Testis (tissue), 3 donors: ENCODE results near the gene TNFAIP8L1. TPM values are rescaled to one million over a fixed set of nuclear protein-coding genes. Genes with fewer than 3 reads are reported as not detected.
"Not testable (repeated sequence)": the region's sequence is repeated elsewhere in the genome, so short reads cannot be mapped to it uniquely, and the experiment has no call there.

ENCODE experiments used
- DNase-seq: peaks from one replicate; pipeline ENCODE4 v3.0.0-alpha.2; 2019
- H3K27ac ChIP-seq, 2 donors: fragments of 200-600 bp; sonication (generic); one replicate each; pipeline ENCODE4 v1.5.1; 2019
- H3K27me3 ChIP-seq: fragments of 200-600 bp; sonication (generic); one replicate; pipeline ENCODE4 v1.5.1; 2019
- H3K36me3 ChIP-seq: fragments of 200-600 bp; sonication (generic); one replicate; pipeline ENCODE4 v1.5.1; 2017; ENCODE audit warnings: low read depth; ENCODE audit errors: missing control alignments
- H3K4me1 ChIP-seq: fragments of 200-600 bp; sonication (generic); one replicate; pipeline ENCODE4 v1.5.1; 2019
- H3K4me3 ChIP-seq, 2 donors: fragments of 200-600 bp; sonication (generic); one replicate each; pipeline ENCODE4 v1.5.1; 2017 to 2019
- H3K9me3 ChIP-seq: fragments of 200-600 bp; sonication (generic); one replicate; pipeline ENCODE4 v1.5.1; 2017
- CTCF ChIP-seq, 3 experiments: fragments of 450-650 bp in 2 of 3; fragments of 200-600 bp in 1 of 3; sonication (generic) in 1 of 3; IDR thresholded peaks; one replicate each; pipeline ENCODE4 v1.5.1; 2016 to 2019; ENCODE audit warnings: antibody characterized with exemption in 3 of 3, mild to moderate bottlenecking in 2 of 3, moderate library complexity in 1 of 3
- POLR2A ChIP-seq: fragments of 450-650 bp; IDR thresholded peaks from one replicate; pipeline ENCODE4 v1.6.1; 2017; ENCODE audit warnings: antibody characterized with exemption, mild to moderate bottlenecking, moderate library complexity
- WGBS, 2 donors: methylation state at CpG; one replicate each; pipeline ENCODE4 v1.1.5; 2018; 5-methylcytosine and 5-hydroxymethylcytosine counted together
- intact Hi-C: fragments of 100-400 bp; cut with DNase I; formaldehyde crosslinking; loops from one replicate; pipeline ENCODE4 v1.15.1; 2023; ENCODE audit warnings: low total_unique reads
- polyA plus RNA-seq: library from polyadenylated mRNA; stranded (reverse); fragments of 350-450 nt; fragmentation: Illumina TruSeq; extraction: RNeasy Lipid Tissue Mini Kit (QIAGEN cat#74804); gene quantifications from one replicate; pipeline ENCODE4 v1.2.3, GENCODE V29; 2014; ENCODE audit warnings: low read depth, low replicate concordance; ENCODE audit not compliant: insufficient read depth
- total RNA-seq, 2 donors: library from RNA; depleted of rRNA; stranded (reverse); fragments of >200 nt; gene quantifications; one replicate each; pipeline ENCODE4 v1.2.3, GENCODE V29; 2016

Gene TNFAIP8L1
- total and polyA plus RNA-seq, 3 donors from 2014 or later, result 9.7 to 15.9 (median 13.4) TPM

GRCh38 chr19:4592445-4592844, 46.9 kb upstream of the TNFAIP8L1 start:
- no peak for DNase-seq
- TF ChIP-seq CTCF (IDR thresholded peaks at IDR 0.05) (no peak), POLR2A (no peak)
- Histone ChIP-seq H3K4me1 (no peaks in the 10 kb centered on the region), H3K27me3 (no peaks in the 10 kb centered on the region), H3K27ac (no peak overlapping the region), H3K36me3 (no peaks in the 10 kb centered on the region), H3K9me3 (no peaks in the 10 kb centered on the region), H3K4me3 (no peak overlapping the region)
- WGBS, 2 donors, result 73 to 81% methylated on average over 5 of the region's 5 CpGs
- intact Hi-C loops, result no loop called here

GRCh38 chr19:4593409-4593851, 45.9 kb upstream of the TNFAIP8L1 start:
- H3K9me3 ChIP-seq, result no peaks in the 10 kb centered on the region
- H3K4me1 ChIP-seq, result no peaks in the 10 kb centered on the region
- 70 to 80% methylated on average over 6 of the region's 6 CpGs for WGBS, 2 donors
- intact Hi-C loops, result no loop called here
- no peak for TF ChIP-seq CTCF (IDR thresholded peaks at IDR 0.05)
- no peak for TF ChIP-seq POLR2A
- no peaks in the 10 kb centered on the region for H3K36me3 ChIP-seq
- no peak overlapping the region for H3K4me3 ChIP-seq
- H3K27me3 ChIP-seq, result no peaks in the 10 kb centered on the region
- H3K27ac ChIP-seq, result no peak overlapping the region
- no peak for DNase-seq

- WGBS, 2 donors, result 67 to 72% methylated on average over 9 of the region's 9 CpGs
- intact Hi-C loops, result no loop called here
- Histone ChIP-seq H3K4me1 (no peaks in the 10 kb centered on the region), H3K27ac (no peak overlapping the region), H3K36me3 (no peaks in the 10 kb centered on the region), H3K4me3 (no peak overlapping the region), H3K27me3 (no peaks in the 10 kb centered on the region), H3K9me3 (no peaks in the 10 kb centered on the region)
- TF ChIP-seq CTCF (IDR thresholded peaks at IDR 0.05) (no peak), POLR2A (no peak)
- DNase-seq, result no peak
These were observed 45.1 kb upstream of the TNFAIP8L1 start for GRCh38 chr19:4594201-4594600.

GRCh38 chr19:4595158-4595557, 44.2 kb upstream of the TNFAIP8L1 start:
- 92 to 94% methylated on average over 9 of the region's 9 CpGs for WGBS, 2 donors
- H3K36me3 ChIP-seq, H3K27me3 ChIP-seq, H3K9me3 ChIP-seq, H3K27ac ChIP-seq, H3K4me3 ChIP-seq, intact Hi-C loops, H3K4me1 ChIP-seq, DNase-seq: not testable (repeated sequence)

- 30 to 39% methylated on average over 14 to 21 of the region's 21 CpGs for WGBS, 2 donors
- H3K4me1 ChIP-seq, result no peaks in the 10 kb centered on the region
- no peak for DNase-seq
- TF ChIP-seq CTCF (IDR thresholded peaks at IDR 0.05), result no peak
- no peak for TF ChIP-seq POLR2A
- intact Hi-C loops, result no loop called here
- no peak overlapping the region for H3K4me3 ChIP-seq
- H3K27ac ChIP-seq, result no peak overlapping the region
- H3K36me3 ChIP-seq, result no peaks in the 10 kb centered on the region
- H3K9me3 ChIP-seq, result no peaks in the 10 kb centered on the region
- no peaks in the 10 kb centered on the region for H3K27me3 ChIP-seq
These were observed 43.0 kb upstream of the TNFAIP8L1 start for GRCh38 chr19:4596033-4596904.
